Astrocyte (in vitro differentiated cells and primary cell): ENCODE results near the gene SEC23B.

ENCODE experiments used
- EZH2 ChIP-seq: IDR thresholded peaks from 2 replicates; pipeline ENCODE4 v1.6.1; 2012; ENCODE audit warnings: mild to moderate bottlenecking, low read length, inconsistent platforms; ENCODE audit not compliant: insufficient read depth
- TF ChIP-seq, protein P1 (sequence below): IDR thresholded peaks from 2 replicates; pipeline ENCODE4 v1.5.1; 2011; ENCODE audit warnings: low read depth, mild to moderate bottlenecking, inconsistent platforms, low read length, moderate library complexity; ENCODE audit not compliant: insufficient read depth

DNA sequence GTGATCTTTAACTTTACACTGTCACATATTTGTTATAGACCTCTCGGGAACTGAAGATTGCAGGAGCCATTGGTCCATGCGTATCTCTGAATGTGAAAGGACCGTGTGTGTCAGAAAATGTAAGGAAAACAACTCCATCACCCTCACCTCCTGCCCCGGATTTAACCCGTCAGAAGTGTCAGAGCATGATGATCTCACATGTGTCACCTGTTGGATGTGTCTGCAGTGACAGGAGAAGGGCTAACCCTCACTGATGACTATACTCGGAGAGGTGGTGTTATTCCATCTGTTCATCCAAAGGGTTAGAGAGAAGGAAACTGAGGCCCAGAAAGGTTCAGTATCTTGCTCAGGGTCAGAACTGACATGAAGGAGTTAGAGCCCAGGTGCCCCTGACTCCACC, 24.9 kb downstream of the SEC23B start:
- TF ChIP-seq, protein P1, sequence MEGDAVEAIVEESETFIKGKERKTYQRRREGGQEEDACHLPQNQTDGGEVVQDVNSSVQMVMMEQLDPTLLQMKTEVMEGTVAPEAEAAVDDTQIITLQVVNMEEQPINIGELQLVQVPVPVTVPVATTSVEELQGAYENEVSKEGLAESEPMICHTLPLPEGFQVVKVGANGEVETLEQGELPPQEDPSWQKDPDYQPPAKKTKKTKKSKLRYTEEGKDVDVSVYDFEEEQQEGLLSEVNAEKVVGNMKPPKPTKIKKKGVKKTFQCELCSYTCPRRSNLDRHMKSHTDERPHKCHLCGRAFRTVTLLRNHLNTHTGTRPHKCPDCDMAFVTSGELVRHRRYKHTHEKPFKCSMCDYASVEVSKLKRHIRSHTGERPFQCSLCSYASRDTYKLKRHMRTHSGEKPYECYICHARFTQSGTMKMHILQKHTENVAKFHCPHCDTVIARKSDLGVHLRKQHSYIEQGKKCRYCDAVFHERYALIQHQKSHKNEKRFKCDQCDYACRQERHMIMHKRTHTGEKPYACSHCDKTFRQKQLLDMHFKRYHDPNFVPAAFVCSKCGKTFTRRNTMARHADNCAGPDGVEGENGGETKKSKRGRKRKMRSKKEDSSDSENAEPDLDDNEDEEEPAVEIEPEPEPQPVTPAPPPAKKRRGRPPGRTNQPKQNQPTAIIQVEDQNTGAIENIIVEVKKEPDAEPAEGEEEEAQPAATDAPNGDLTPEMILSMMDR: no peak
- no peak for TF ChIP-seq EZH2
